Ramos (cell line): ENCODE data around the gene PTH2.
"Not testable (repeated sequence)": the region's sequence is repeated elsewhere in the genome, so short reads cannot be mapped to it uniquely, and the experiment has no call there.

Experiments
- in situ Hi-C: fragments of 300-500 bp; cut with MboI; formaldehyde crosslinking; loops from one replicate; pipeline ENCODE4 v1.14.3; 2022; ENCODE audit warnings: low sequenced_read_pairs; ENCODE audit not compliant: unreplicated experiment

Gene PTH2, protein sequence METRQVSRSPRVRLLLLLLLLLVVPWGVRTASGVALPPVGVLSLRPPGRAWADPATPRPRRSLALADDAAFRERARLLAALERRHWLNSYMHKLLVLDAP

DNA sequence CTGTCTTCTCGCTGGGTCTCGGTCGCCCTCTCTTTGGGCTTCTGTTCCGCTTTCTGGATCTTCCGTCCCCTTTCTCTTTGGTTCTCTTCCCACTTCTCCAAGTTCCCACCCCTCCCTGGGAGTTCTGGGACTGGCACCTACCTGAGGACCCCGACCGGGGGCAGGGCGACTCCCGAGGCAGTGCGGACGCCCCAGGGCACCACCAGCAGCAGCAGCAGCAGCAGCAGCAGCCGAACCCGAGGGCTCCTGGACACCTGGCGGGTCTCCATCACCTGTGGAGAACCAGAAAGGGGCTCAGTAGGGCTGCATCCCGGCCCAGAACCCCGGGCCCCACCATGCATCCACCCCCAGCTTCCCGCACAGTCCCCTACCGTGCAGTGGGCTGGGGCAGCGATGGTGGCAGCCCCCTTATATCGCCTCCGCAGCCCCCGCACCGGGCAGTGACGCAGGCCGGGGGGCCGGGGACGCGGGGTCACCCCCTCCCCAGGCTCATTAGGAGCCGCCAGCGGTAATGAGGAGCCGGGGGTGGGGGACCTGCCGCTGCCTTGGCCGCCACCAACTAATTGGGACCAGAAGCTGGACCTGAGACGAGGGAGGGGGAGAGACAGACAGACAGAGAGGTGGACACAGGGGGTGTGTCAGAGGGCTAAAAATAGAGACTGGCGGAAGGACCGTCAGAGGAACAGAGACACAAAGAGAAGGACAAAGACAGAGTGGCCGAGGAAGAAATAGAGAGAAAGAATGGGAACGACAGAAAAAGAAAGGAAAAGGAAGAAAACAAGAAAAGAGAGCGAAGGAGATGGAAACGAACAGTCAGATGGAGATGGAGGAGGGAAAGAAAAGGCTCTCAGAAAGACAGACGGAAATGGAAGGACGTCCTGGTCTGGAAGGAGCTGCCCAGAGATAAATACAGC, at the start of gene PTH2:
TSS of gene PTH2 (minus strand) at position 371 of the 914 bp plus-strand sequence. CDS start at position 269, 102 bp downstream.
- in situ Hi-C loops: no loop called here

DNA sequence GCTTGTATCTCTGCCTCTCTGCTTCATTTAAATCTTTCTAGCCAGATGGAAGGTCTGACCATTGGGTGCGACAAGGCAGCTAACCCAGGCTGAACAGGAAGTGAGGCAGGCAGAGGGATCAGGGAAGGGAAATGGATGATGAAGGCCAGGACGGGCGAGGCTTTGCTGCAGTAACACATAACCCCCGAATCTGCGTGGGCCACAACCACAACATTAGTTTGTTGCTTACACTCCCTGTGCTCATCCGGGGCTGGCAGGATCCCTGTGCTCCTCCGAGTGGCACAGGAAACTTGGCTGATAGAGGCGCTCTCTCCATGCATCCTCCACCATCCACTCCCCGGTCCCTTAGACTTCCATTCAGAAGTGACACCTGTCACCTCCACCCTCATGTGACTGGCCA, 49.7 kb upstream of the PTH2 start:
- in situ Hi-C loops: no loop called here

DNA sequence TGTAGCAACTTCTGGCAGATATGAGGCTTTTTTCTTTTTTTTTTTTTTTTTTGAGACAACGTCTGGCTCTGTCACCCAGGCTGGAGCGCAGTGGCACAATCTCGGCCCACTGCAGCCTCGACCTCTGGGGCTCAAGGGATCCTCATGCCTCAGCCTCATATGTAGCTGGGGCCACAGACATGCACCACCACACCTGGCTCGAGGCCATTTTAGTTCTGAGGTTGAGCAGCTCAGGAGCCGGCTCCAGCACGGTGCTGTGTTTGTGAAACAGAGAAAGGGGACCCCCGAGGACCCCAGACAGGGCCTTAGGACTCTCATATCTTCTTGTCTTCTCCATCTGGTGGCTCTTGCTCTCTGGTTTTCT, 47.4 kb upstream of the PTH2 start:
- in situ Hi-C loops: no loop called here

DNA sequence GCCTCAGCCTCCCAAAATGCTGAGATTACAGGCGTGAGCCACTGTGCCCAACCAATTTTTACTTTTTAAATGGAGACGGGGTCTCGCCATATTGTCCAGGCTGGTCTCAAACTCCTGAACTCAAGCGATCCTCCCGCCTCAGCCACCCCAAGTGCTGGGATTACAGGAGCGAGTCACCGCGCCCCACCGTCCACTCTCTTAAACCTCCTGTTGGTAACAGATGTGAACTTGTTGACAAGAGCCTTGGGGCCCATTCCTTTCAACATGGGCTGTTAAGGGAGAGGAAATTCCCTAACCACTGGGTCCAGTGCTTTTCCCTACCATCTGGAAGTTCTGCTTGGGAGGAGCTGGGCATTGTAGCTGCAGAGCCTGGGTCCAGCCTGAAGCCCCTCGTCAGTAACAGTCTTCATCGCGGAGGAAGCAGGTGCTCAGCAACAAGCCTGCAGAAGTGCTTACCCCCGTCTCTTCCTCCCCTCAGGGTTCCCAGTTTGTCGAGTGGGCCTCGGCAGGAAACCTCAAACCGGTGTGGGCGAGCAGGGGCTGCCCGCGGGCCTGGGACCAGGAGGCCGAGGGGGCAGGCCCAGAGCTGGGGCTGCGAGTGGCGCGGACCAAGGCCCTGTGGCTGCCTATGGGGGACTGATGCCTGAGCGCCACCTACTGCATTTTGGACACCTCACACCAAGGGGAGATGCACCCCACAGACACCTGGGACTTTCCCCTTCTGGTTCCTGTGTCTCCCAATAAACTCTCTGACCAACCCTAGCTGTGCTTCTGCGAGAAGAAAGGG, 46.8 kb upstream of the PTH2 start:
- in situ Hi-C loops: no loop called here

DNA sequence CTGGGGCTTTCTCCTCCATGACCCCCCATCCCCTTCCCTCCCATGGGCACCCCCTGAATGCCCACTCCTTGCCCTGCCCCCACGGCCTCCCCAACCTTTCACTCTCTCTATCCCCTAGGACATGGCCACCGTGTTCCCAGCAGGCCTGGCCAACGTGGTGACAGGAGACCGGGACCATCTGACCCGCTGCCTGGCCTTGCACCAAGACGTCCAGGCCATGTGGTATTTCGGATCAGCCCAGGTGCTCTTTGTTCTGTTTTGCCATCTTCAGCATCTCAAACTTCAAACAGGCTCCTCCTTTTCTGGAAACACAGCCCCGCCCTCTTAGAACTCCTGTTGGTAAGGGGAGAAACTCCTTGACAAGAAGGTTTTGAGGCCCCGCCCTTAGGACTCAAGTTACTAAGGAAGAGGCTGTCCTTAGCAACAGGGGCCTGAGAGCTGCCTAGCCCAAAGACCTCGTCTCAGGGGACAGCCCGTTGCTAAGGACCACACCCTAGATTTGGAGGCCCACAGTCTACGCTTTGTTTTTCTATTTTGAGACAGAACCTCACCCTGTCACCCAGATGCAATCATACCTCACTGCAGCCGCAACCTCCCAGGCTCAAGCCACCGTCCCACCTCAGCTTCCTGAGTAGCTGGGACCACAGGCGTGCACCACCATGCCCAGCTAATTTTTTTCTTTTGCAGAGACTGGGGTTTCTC, 45.7 kb upstream of the PTH2 start:
- in situ Hi-C loops: no loop called here

DNA sequence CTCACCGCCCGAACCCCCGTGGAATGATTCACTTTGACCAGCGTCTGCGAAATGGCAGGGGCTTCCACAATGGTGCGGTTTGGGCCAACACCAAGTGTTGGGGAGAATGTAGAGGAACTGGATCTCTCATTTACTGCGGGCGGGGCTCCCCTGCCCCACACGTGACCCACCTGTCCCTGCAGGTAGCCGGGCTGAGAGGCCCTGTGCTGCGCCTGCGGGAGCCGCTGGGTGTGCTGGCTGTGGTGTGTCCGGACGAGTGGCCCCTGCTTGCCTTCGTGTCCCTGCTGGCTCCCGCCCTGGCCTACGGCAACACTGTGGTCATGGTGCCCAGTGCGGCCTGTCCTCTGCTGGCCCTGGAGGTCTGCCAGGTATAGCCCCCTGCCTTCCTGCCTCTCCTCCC, 45.0 kb upstream of the PTH2 start:
- in situ Hi-C loops: no loop called here

DNA sequence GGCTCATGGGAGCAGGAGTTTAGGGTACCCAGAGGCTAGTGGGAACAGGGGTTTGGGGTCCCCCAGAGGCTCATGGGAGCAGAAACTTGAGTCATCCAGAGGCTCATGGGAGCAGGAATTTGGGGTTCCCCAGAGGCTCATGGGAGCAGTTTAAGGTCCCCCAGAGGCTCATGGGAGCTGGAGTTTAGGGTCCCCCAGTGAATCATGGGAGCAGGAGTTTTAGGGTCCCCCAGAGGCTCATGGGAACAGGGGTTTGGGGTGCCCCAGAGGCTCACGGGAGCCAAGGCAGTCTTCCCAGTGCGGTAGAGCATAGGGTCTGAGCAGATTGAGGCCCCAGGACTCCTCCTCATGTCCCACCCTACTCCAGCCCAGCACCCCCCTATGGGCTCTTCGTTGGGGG, 42.1 kb upstream of the PTH2 start:
- in situ Hi-C loops: no loop called here

DNA sequence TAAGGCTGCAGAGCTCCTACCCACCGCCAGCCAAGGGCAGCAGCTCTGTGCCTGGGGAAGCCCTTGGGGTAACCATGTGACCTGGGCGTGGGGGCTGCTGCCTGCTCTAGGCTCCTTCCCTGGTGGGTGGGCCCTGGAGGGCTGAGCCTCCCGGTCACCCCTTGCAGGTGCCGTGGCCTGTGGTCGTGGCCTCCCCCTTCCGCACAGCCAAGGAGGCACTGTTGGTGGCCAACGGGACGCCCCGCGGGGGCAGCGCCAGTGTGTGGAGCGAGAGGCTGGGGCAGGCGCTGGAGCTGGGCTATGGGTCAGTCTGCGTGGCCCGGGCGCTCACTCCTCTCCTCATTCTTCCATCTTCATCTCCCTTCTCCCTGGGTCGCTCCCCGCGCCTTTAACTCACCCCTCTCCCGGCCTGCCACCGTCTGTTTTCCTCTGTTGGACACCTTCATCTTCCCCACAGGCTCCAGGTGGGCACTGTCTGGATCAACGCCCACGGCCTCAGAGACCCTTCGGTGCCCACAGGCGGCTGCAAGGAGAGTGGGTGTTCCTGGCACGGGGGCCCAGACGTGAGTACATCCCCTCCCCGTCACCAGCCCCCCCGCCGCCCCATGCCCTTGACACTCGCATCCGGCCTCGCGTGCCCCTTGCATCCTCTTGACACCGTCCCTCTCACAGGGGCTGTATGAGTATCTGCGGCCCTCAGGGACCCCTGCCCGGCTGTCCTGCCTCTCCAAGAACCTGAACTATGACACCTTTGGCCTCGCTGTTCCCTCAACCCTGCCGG, 40.9 kb upstream of the PTH2 start:
- in situ Hi-C loops: no loop called here

DNA sequence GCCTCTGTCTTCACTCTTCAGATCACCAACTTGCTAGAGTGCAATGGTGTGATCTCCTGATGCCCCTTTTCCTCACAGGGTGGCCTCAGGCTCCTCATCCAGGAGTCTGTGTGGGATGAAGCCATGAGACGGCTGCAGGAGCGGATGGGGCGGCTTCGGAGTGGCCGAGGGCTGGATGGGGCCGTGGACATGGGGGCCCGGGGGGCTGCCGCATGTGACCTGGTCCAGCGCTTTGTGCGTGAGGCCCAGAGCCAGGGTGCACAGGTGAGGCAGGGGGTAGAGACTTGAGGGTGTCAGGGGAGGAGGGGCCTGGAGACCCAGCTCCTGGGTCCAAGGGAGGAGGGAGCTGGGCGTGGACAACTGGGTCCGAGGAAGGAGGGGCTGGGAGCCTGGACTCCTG, 39.3 kb upstream of the PTH2 start:
- in situ Hi-C loops: no loop called here

DNA sequence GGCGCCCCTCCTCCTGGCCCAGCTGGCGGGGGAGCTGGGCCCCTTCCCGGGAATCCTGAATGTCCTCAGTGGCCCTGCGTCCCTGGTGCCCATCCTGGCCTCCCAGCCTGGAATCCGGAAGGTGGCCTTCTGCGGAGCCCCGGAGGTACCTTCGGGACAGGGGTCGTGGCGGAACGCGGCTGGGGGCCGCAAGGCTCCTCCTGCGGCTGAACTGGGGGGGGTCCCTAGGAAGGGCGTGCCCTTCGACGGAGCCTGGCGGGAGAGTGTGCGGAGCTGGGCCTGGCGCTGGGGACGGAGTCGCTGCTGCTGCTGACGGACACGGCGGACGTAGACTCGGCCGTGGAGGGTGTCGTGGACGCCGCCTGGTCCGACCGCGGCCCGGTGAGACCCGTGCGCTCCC, 38.4 kb upstream of the PTH2 start:
- in situ Hi-C loops: no loop called here

DNA sequence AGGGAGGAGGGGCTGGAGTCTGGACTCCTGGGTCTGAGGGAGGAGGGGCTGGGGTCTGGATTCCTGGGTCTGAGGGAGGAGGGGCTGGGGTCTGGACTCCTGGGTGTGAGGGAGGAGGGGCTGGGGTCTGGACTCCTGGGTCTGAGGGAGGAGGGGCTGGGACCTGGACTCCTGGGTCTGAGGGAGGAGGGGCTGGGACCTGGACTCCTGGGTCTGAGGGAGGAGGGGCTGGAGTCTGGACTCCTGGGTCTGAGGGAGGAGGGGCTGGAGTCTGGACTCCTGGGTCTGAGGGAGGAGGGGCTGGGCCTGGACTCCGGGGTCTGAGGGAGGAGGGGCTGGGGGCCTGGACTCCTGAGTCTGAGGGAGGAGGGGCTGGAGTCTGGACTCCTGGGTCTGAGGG, 37.9 kb upstream of the PTH2 start:
- in situ Hi-C loops: not testable (repeated sequence)

DNA sequence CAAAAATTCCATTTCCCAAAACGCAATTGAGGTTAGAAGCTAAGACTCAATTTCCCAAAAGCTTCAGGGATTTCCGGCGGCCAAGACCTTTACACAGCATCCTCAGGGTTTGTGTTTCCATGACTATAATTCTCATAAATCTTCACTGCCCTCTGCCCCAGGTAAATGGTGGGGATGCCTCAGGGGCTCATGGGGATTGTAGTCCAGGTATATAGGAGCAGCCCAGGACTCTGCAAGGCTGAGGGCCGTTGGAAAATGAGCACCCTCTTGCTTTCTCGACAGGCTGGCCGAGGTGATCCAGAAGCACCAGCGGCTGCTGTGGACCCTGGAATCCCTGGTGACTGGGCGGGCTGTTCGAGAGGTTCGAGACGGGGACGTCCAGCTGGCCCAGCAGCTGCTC, 36.1 kb upstream of the PTH2 start:
- in situ Hi-C loops: no loop called here

DNA sequence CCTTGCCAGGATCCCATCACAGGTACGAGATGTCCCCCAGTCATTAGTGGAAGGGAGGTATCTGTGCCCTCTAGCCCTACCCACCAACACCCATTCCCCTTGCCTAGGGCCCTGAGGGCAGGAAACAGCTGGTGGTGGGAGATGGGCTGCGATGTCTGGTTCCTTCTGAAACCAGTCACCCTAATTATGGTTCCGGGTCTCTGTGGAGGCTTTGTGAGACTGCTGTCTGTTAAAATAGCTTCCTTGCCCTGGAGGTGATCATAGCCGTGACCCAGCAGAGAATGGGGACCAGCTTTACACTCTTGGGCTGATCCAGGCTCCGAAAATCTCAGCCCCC, 35.3 kb upstream of the PTH2 start:
- in situ Hi-C loops: no loop called here

DNA sequence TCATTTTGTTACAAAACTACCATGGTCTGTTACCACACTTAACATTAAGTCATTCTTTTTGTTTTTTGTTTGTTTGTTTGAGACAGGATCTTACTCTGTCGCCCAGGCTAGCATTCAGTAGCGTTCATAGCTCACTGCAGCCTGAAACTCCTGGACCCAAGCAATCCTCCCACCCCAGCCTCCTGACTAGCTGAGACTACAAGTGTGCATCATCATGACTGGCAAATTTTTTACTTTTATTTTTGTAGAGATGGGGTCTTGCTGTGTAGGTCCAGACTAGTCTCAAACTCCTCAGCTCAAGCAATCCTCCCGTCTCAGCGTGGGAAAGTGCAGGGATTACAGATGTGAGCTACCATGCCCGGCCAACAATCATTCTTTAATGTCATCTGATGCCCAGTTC, 33.1 kb upstream of the PTH2 start:
- in situ Hi-C loops: no loop called here

DNA sequence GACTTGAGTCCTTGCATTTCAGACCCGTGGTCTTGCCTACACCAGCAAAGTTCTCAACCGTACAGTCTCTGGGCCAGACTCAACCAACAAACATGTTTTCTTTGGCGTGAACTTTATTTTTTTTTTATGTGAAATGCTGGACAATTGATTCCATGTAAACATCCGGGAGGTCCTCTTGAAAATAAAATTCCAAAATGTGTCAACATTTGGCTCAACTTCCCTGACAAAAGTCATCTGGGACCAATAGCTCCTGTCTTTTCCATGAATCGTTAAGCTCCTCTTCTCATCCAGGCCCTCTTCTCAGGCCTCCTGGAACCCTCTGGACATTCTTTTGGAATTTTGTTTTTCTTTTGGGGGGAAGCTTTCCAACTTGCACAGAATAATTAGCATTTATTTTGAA, 32.5 kb upstream of the PTH2 start:
- in situ Hi-C loops: no loop called here

DNA sequence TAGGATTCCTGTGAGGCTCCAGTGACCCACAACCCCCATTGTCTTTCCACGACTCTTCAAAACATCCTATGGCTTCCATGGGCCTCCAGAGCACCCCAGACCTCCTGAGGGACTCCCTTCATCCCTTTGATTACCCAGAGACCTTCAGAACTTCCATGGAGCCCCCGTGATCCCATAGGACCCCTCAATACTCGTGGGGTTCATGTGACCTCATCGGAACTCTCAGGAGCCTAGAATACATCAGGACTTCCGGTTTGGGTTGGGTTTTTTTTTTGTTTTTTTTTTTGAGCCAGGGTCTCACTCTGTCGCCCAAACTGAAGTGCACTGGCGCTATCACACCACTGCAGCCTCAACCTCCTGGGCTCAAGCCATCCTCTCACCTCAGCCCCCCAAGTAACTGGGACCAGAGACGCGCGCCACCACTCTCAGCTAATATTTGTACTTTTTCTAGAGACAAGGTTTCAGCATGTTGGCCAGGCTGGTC, 30.6 kb upstream of the PTH2 start:
- in situ Hi-C loops: no loop called here

DNA sequence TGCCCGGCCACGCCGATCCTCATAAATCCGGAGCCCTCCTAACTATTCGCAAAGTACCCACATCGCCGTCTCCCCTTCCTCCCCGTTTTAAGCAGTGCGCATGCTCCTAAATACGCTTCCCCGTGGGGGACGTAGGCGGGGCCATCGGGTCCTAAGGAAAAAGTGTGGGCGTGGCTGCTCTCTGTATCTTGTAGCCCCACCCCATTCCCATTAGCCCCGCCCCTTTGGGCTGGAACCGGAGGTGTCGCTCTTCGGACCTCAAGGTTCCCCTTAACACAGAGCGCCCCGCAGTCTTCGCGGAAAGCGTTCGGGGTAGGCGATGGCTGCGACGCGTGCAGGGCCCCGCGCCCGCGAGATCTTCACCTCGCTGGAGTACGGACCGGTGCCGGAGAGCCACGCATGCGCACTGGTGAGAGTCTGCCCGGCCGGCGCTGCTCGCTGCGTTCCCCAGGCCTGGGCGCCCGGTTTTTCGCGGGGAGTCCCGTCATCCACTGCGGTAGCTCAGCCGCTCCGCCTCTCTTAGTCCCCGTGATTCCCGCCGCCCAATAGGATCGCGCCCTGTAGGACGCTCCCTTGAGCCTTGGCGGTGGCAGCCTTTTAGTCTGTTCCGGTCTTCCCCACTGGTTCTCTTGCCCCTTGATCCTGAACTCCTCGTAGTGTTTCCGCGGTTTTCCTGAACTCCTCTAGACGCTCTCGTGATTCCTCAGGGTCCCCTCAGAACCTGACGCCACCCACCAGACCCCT, 29.9 kb upstream of the PTH2 start, which contains the start of gene ALDH16A1:
TSS of gene ALDH16A1 (plus strand) at position 213 of the 744 bp plus-strand sequence. CDS start at position 320, 107 bp downstream.
- in situ Hi-C loops: no loop called here

DNA sequence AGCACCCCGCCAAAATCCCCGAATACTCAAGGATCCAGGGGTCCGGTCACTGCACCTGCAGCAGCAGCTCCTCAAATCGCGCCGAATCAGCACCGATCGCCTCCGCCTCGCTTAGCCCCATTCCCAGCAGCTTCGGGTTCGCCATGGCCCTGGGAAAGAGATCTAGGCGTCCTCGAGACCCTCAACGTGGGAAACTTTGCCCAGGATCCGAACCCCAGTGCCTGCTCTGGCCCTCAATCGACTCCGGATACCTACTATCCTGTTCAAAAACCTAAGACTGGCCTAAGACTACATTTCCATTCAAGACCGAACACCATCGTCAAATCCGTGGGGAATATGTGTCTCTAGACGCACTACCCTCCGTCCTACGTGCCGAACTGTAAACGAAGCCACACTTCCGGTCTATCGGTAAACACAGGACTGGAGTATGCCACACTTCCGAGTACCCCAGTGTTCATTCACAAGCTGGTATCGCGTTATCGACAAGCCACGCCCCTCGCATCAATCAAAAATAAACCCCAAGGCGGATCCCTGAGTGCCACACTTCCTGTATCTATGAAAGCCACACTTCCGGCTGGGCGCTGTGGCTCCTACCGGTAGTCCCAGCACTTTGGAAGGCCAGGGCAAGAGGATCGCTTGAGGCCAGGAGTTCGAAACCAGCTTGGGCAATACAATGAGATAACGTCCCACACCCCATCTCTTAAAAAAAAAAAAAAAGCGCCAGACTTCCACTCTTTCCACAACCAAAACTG, 28.4 kb upstream of the PTH2 start, which contains the start of gene PIH1D1:
TSS of gene PIH1D1 (minus strand) at position 385 of the 752 bp plus-strand sequence. CDS start at position 145, 240 bp downstream.
- in situ Hi-C loops: no loop called here
